Measurements from ENCODE around the gene SDC4. TPM values are rescaled to one million over a fixed set of nuclear protein-coding genes. Genes with fewer than 3 reads are reported as not detected.

SDC4 gene
- total RNA-seq, 1 donor from 2014 or later = 175 TPM

GRCh38 chr20:45316150-45317080, 31.8 kb downstream of the SDC4 start:
- no peak for DNase-seq (ENCODE audit: low read depth)
- no peak for TF ChIP-seq CTCF (IDR thresholded peaks at IDR 0.05; ENCODE audit: insufficient read depth, low read length, poor library complexity, severe bottlenecking)
- H3K4me3 ChIP-seq (ENCODE audit: low read depth, low read length) = no peak overlapping the region
- no peaks in the 10 kb centered on the region for H3K36me3 ChIP-seq (ENCODE audit: control insufficient read depth, insufficient read depth, low read length)
- peaks cover 29% of the 10 kb centered on the region for H3K27me3 ChIP-seq (ENCODE audit: control insufficient read depth, insufficient read depth, low read length)

- no peak overlapping the region for H3K4me3 ChIP-seq (ENCODE audit: low read depth, low read length)
These were observed 32.6 kb downstream of the SDC4 start for GRCh38 chr20:45315672-45316071.

GRCh38 chr20:45313943-45314342, 34.3 kb downstream of the SDC4 start:
- H3K4me3 ChIP-seq (ENCODE audit: low read depth, low read length) = no peak overlapping the region
- H3K36me3 ChIP-seq (ENCODE audit: control insufficient read depth, insufficient read depth, low read length) = no peaks in the 10 kb centered on the region
- H3K27me3 ChIP-seq (ENCODE audit: control insufficient read depth, insufficient read depth, low read length) = peaks cover 31% of the 10 kb centered on the region
- no peak for DNase-seq (ENCODE audit: low read depth)
- no peak for TF ChIP-seq CTCF (IDR thresholded peaks at IDR 0.05; ENCODE audit: insufficient read depth, low read length, poor library complexity, severe bottlenecking)

More at GRCh38 chr20:45315672-45316071, 32.6 kb downstream of the SDC4 start:
- H3K36me3 ChIP-seq (ENCODE audit: control insufficient read depth, insufficient read depth, low read length) = no peaks in the 10 kb centered on the region
- peaks cover 31% of the 10 kb centered on the region for H3K27me3 ChIP-seq (ENCODE audit: control insufficient read depth, insufficient read depth, low read length)
- TF ChIP-seq CTCF (IDR thresholded peaks at IDR 0.05; ENCODE audit: insufficient read depth, low read length, poor library complexity, severe bottlenecking) = no peak
- no peak for DNase-seq (ENCODE audit: low read depth)

- TF ChIP-seq CTCF (IDR thresholded peaks at IDR 0.05; ENCODE audit: insufficient read depth, low read length, poor library complexity, severe bottlenecking) = no peak
- H3K36me3 ChIP-seq (ENCODE audit: control insufficient read depth, insufficient read depth, low read length) = no peaks in the 10 kb centered on the region
These were observed 35.0 kb downstream of the SDC4 start for GRCh38 chr20:45313065-45313695.

GRCh38 chr20:45312241-45312640, 36.0 kb downstream of the SDC4 start:
- no peak overlapping the region for H3K4me3 ChIP-seq (ENCODE audit: low read depth, low read length)
- DNase-seq (ENCODE audit: low read depth) = no peak
- TF ChIP-seq CTCF (IDR thresholded peaks at IDR 0.05; ENCODE audit: insufficient read depth, low read length, poor library complexity, severe bottlenecking) = no peak
- peaks cover 37% of the 10 kb centered on the region for H3K27me3 ChIP-seq (ENCODE audit: control insufficient read depth, insufficient read depth, low read length)
- H3K36me3 ChIP-seq (ENCODE audit: control insufficient read depth, insufficient read depth, low read length) = no peaks in the 10 kb centered on the region

More at GRCh38 chr20:45313065-45313695, 35.0 kb downstream of the SDC4 start:
- DNase-seq (ENCODE audit: low read depth) = no peak
- H3K27me3 ChIP-seq (ENCODE audit: control insufficient read depth, insufficient read depth, low read length) = peaks cover 35% of the 10 kb centered on the region
- H3K4me3 ChIP-seq (ENCODE audit: low read depth, low read length) = no peak overlapping the region
